ENCODE measurements around the gene HECTD2. TPM values are rescaled to one million over a fixed set of nuclear protein-coding genes. Genes with fewer than 3 reads are reported as not detected.

HECTD2 gene
- total RNA-seq, 4 donors from 2014 or later: 20.6 to 41.9 (median 25.8) TPM

DNA sequence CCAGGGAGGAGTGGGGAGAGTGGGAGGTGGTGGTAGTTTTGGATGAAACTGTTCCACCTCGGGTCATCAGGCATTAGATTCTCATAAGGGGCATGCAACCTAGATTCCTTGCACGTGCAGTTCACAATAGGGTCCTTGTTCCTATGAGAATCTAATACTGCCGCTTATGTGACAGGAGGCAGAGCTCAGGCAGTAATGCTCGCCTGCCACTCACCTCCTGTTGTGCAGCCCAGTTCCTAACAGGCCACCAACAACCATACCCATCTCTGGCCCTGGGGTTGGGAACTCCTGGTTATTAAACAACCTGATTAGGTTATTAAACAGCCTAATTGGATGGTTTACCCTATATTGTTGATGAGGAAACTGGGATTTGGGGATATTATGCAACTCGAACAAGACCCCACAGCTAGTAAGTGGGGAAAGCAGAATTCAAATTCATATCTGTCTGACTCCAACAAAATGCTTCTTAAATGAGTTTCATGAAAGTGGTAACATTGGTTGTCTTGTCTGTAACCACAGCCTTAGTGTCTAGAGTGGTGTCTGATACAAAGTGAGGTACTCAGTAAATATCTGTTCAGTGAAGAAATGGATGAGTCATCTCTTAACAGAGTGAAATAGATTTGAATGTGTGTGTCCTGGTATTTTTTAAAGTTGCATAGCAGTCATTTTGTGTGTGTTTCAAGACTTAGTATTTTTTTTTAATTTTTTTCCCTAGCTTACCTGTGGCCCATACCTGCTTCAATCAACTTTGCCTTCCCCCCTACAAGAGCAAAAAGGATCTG, 101.6 kb downstream of the HECTD2 start:
- no peak for ATAC-seq
- 79 to 100% methylated on average over 1 to 5 of the region's 5 CpGs for WGBS, 2 donors (ENCODE audit: low coverage in 1 of 2)
- peak overlapping the region in 2 of 4 donors; percentile 20 to 32 for H3K27ac ChIP-seq

DNA sequence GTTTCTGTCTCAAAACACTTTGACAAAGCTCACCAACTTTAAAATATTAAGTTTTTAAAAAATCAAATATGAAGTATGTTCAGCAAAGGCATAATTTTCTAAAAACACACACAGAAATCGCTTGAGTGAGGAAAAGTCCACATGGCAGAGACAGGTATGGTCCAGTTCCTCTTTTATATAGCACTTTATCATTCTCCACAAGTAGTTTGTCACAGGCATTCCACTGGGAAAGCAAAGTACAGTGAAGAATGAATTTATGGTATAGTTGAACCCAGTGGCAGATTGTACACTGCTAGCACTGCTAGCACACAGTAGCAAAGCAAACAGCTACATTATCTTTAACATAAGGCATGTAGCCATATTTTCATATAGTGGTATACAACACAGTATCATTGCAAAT, 102.3 kb downstream of the HECTD2 start:
- no peak for ATAC-seq
- Histone ChIP-seq H3K9me3 (no peaks in the 10 kb centered on the region), H3K27me3 (no peaks in the 10 kb centered on the region), H3K27ac (no peak overlapping the region), H3K4me3 (no peak overlapping the region), H3K4me1 (peaks cover 0 to 32% (median 0%) of the 10 kb centered on the region in 3 donors), H3K36me3 (peaks cover 0 to 8% of the 10 kb centered on the region in 2 donors)
- WGBS, 2 donors (ENCODE audit: low coverage in 1 of 2): 71 to 100% methylated on average over 1 of the region's 1 CpG
- TF ChIP-seq POLR2AphosphoS5 (IDR thresholded peaks at IDR 0.05) (no peak), EP300 (IDR thresholded peaks at IDR 0.05) (no peak), POLR2A (IDR thresholded peaks at IDR 0.05) (no peak)
- TF ChIP-seq, protein P1, sequence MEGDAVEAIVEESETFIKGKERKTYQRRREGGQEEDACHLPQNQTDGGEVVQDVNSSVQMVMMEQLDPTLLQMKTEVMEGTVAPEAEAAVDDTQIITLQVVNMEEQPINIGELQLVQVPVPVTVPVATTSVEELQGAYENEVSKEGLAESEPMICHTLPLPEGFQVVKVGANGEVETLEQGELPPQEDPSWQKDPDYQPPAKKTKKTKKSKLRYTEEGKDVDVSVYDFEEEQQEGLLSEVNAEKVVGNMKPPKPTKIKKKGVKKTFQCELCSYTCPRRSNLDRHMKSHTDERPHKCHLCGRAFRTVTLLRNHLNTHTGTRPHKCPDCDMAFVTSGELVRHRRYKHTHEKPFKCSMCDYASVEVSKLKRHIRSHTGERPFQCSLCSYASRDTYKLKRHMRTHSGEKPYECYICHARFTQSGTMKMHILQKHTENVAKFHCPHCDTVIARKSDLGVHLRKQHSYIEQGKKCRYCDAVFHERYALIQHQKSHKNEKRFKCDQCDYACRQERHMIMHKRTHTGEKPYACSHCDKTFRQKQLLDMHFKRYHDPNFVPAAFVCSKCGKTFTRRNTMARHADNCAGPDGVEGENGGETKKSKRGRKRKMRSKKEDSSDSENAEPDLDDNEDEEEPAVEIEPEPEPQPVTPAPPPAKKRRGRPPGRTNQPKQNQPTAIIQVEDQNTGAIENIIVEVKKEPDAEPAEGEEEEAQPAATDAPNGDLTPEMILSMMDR (IDR thresholded peaks at IDR 0.05): no peak

More for the DNA sequence above, 101.6 kb downstream of the HECTD2 start:
- Histone ChIP-seq H3K4me1 (peaks cover 0 to 32% (median 0%) of the 10 kb centered on the region in 3 donors), H3K36me3 (peaks cover 0 to 8% of the 10 kb centered on the region in 2 donors), H3K9me3 (no peaks in the 10 kb centered on the region), H3K27me3 (no peaks in the 10 kb centered on the region), H3K4me3 (no peak overlapping the region)
- no peak for TF ChIP-seq EP300 (IDR thresholded peaks at IDR 0.05)
- no peak for TF ChIP-seq POLR2A (IDR thresholded peaks at IDR 0.05)
- TF ChIP-seq, protein P1 (IDR thresholded peaks at IDR 0.05): no peak
- no peak for TF ChIP-seq POLR2AphosphoS5 (IDR thresholded peaks at IDR 0.05)

DNA sequence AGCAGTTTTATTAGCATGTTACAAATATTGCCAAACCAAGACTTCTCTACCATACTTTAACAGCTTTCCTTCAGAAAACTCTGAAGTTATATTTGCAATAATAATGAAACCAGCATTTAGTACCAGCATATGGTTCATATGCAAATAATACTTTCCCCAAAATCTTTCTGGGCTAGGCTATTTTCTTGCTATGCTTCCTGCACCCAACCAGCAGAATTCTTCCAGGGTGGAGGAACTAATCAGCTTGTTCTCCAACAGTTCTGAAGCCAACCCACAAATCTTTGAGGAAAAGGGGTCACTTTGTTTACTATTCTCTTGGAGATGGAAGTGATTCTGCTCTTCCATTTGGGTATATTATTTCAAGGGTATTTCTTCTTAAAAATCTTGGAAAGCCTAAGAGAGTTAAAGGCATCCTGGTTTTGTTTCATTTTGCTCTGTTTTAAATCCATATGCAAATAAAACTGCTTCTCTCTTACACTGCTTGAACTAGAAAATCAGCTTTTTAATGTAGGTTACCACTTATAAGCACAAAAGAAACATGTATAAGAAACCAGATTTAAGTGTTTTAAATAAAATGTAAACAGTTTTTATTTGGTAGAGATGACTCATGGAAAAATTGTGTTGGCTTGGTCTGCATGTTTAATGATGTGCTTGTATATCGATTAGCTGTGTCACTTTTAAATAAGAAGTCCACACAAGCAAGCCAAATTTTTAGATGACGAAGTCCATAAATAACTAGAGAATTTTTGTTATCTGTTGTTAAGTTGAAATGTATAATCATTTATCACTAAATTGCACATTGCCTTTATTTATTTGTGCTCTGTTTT, 103.7 kb downstream of the HECTD2 start:
- Histone ChIP-seq H3K9me3 (no peaks in the 10 kb centered on the region), H3K27ac (peak overlapping the region in 2 of 4 donors; percentile 9 to 48), H3K36me3 (peaks cover 0 to 8% of the 10 kb centered on the region in 2 donors), H3K4me1 (peaks cover 0 to 32% (median 0%) of the 10 kb centered on the region in 3 donors), H3K27me3 (no peaks in the 10 kb centered on the region), H3K4me3 (no peak overlapping the region)
- 12 to 37% methylated on average over 2 of the region's 2 CpGs for WGBS, 2 donors (ENCODE audit: low coverage in 1 of 2)
- no peak for ATAC-seq
- TF ChIP-seq POLR2A (IDR thresholded peaks at IDR 0.05) (no peak), EP300 (IDR thresholded peaks at IDR 0.05) (no peak), POLR2AphosphoS5 (IDR thresholded peaks at IDR 0.05) (no peak)
- TF ChIP-seq, protein P1 (IDR thresholded peaks at IDR 0.05): no peak

DNA sequence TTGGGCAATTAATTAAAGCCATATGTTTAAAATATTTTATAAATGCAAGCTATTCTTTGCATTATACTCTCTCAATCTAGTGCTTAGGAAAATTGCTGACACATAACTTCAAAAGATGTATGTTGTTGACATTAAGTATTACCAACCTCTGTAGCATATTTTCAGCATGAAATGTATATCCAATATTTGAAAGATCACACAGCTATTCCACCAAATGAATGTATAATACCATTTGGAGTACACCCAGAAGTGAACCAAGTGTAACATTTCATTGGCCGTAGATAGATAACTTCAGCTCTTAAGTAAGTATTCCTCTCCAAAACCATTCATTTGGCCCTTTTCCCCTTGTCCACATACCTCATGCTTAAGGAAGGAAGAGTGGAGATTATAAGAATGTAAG, 104.6 kb downstream of the HECTD2 start:
- no peaks in the 10 kb centered on the region for H3K9me3 ChIP-seq
- H3K4me3 ChIP-seq: no peak overlapping the region
- H3K4me1 ChIP-seq: peaks cover 0 to 32% (median 0%) of the 10 kb centered on the region in 3 donors
- no peak for ATAC-seq
- H3K27ac ChIP-seq: no peak overlapping the region
- H3K36me3 ChIP-seq: peaks cover 0 to 8% of the 10 kb centered on the region in 2 donors
- H3K27me3 ChIP-seq: no peaks in the 10 kb centered on the region
- WGBS, 2 donors (ENCODE audit: low coverage in 1 of 2): 67% methylated on average over 1 of the region's 1 CpG; no CpG with 5 or more reads in 1 of the 2 donors
- no peak for TF ChIP-seq POLR2AphosphoS5 (IDR thresholded peaks at IDR 0.05)
- no peak for TF ChIP-seq EP300 (IDR thresholded peaks at IDR 0.05)
- no peak for TF ChIP-seq POLR2A (IDR thresholded peaks at IDR 0.05)
- TF ChIP-seq, protein P1 (IDR thresholded peaks at IDR 0.05): no peak
